ENCODE data around the gene NLGN3.
"Not testable (repeated sequence)": the region's sequence is repeated elsewhere in the genome, so short reads cannot be mapped to it uniquely, and the experiment has no call there.

Gene NLGN3

DNA sequence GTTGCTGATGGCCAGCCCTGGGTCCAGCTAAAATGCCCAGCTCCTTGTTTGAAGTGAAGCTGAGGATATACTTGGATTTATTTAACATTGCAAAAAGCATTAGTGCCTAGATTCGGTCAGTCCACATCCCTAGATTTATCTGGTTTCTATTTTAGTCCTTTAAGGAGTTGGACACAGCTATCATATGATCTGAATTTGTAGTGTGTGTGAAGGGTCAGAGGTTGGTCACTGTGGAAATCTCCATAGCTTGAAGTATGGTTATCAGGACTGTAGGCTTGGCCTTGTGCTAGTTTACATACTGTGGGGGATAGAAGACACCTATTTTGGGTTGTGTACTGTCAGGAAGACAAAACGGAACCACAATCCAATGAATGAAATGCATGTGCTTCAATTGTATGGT is 28.8 kb downstream of the NLGN3 start:
- DNase-seq = no peak

DNA sequence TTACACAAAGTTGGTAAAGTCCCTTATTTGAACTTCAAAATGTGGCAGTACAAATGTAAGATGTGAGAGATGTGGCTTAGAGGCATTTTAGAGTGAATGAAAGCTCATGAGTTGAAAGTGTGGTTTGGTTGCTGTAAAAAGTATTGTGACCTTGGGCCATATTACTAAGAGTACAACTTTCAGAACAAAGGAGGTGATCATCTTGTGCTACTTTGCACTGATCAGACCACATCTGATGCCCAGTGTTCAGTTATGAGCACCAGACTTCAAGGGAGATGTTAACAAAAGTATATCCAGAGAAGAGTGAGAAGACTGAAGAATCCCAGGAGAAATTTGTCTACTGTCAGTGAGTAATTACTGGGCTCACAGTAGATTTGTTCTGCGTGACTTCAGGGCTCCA is 30.2 kb downstream of the NLGN3 start:
- DNase-seq = no peak

DNA sequence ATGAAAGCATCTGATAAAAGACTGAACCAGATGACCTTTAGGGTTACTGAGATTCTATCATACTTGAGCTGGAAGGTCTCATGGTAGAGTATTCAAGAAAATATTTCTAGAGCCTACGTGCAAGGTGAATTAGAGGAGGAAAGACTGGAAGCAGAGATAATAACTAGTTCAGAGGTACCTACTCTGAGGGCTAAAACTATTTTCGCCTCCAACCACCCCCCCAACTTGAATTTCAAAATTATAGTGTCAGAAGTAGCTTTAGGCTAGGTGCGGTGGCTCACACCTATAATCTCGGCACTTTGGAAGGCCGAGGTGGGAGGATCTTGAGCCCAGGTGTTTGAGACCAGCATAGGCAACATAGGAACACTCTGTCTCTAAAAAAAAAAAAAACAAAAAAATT is 30.9 kb downstream of the NLGN3 start:
- no peak for DNase-seq

DNA sequence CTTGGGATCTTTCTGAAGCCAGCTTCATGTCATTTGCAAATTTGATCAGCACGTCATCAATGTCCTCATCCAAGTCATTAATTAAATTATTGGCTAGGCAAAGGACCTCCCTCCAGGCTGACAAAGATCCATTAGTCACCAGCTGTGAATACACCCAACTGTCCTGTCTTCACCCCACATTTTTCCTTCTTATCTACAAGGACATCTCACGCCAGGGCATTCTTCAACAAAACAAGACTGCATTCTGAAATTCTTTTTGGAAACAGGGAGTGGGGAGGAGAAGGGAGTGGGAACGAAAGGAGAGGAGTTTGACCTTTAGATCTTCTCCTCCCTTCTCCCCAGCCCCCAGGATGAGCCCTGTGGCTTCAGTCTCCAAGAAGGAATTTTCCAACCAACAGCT is 32.7 kb downstream of the NLGN3 start:
- no peak for DNase-seq

DNA sequence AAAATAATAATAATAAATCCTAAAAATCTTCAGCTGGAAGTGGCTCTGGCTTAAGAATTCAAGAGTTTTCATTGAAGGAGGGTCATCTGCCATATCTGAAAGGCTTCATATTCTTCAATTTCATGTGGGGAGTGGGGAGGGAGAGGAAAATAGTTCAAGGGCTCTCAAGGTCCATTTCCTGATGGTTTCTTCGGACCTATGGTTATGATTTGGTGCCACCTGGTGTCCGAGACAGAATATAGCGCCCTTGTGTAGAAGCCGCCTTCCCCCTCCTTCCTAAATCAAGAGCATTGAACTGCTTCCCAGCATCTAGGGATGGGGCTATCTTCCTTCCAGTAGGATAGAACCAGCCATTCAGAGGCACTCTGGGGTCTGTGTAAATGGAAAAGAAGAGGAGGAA is 34.3 kb downstream of the NLGN3 start:
- DNase-seq = peak; percentile 65

DNA sequence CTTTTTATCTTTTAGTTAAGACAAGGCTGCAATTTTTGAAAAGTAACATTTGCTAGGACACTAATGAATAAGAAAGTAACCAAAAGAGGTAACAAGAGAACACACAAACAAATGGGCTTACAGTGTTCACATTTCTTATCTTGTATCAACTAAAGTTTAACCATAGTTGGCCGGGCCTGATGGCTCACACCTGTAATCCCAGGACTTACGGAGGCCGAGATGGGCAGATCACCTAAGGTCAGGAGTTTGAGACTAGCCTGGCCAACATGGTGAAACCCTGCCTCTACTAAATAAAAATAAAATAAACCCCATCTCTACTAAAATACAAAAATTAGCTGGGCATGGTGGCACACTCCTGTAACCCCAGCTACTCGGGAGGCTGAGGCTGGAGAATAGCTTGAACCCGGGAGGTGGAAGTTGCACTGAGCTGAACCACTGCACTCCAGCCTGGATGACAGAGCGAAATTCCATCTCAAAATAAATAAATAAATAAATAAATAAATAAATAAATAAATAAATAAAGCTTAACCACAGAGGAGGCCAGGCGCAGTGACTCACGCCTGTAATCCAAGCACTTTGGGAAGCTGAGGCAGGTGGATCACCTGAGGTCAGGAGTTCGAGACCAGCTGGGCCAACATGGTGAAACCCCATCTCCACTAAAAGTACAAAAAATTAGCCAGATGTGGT is 36.1 kb downstream of the NLGN3 start:
- not testable (repeated sequence) for DNase-seq

GRCh38 chrX:71181558-71181909 is 36.9 kb downstream of the NLGN3 start:
- peak; percentile 67 for DNase-seq

- peak; percentile 89 for DNase-seq
Measured at GRCh38 chrX:71181910-71182799, 37.5 kb downstream of the NLGN3 start.

DNA sequence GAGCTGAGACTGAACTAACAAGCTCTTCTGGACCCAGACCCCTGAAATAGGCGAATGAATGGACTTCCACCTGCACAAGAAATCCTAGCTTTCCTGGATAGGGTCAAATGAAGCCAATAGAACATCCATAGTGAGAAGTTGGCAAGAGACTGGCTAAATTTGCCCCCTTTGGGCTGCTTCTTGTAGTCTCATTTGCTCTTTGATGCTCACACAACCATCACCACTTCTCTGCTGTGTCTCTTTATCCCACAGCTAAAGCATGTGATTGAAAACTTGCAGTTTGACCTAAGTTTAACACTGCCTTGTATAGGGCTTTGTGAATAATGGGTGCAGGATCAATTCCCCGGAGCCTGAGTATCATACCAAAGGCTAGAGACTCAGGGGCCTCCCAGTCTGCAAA is 38.2 kb downstream of the NLGN3 start:
- no peak for DNase-seq

DNA sequence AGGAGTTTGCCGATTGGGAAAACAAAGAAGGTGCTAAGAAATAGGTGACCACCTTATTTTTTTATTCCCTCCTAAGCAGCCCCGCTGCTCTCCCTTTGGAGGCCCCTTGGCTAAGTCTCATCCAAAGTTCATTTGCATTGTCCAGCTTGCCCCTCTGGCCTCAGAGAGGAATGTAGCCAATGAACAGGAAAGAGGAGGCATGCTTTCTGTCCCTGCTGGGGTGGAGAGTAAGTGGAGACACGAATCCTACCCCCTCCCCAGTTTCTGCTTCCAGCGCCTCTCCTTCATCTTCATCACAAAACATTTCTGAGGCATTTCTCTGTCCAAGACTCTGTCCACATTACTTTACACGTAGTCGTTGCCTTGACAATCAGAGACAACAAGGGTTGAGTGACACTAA is 38.7 kb downstream of the NLGN3 start:
- DNase-seq = no peak

GRCh38 chrX:71184092-71184491 is 39.5 kb downstream of the NLGN3 start:
- DNase-seq = no peak

DNA sequence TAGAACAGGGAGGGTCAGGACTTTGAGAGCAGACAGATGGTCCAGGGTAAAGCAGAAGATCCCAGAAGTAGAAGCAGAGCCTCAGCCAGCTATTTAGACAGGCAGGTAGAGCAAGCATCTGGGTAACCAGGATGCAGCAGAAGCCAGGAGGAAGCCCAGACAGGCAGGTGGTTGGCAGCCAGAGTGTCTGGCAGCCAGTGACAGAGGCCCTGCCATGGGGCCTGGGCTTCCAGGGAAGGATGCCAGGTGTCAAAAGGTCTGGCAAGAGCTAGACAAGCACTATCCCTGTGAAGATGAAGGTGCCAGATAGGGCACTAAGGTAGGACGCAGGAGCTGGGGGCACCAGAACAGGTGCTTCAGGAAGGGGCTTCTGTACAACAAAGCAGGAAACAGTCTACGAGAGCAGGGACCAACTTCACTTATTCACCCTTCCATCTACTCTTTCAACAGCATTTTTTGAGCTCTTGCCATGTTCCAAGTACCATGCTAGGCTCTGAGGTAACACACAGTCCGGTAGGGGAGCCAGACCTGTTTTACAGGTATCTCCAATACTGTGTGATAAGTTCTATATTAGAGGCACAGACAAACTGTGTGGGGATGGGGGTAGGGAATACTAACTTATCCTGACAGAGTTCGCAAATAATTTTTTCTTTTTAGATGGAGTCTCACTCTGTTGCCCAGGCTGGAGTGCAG is 40.3 kb downstream of the NLGN3 start:
- DNase-seq = no peak

- no peak for DNase-seq
Measured at GRCh38 chrX:71191248-71191647, 46.6 kb downstream of the NLGN3 start.

DNA sequence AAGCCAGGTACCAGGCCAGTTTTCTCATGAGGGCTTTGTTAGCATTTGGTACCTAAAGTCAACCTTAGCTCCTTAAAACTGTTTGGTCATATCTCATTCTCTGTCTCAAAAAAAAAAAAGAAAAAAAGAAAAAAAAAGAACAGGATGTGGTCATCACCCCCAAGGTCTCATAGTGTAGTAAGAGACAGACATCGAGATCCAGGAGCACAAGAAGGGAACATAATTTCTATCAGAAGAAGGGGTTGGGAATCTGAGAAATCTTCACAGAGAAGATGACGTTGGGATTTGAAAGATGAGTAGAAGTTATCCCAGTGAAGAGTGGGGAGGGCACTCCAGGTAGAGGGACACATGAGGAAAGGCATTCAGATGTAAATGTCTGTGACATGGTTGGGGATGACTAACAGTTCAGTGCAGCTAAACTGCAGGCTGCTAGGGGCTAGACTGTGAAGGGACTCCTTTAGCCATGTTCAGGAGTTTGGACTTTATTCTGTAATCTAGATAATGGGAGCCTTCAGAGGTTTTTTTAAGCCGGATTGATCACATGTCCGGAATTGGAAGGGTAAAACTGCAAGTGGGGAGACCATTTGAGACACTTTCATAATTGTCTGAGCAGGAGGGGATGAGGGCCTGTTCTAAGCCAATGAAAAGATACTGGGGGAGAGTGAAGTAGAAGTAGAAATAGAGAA is 51.5 kb downstream of the NLGN3 start:
- DNase-seq = peak; percentile 21

GRCh38 chrX:71198066-71198465 is 53.4 kb downstream of the NLGN3 start:
- DNase-seq = peak; percentile 22

GRCh38 chrX:71199252-71200008 is 54.8 kb downstream of the NLGN3 start:
- DNase-seq = no peak

DNA sequence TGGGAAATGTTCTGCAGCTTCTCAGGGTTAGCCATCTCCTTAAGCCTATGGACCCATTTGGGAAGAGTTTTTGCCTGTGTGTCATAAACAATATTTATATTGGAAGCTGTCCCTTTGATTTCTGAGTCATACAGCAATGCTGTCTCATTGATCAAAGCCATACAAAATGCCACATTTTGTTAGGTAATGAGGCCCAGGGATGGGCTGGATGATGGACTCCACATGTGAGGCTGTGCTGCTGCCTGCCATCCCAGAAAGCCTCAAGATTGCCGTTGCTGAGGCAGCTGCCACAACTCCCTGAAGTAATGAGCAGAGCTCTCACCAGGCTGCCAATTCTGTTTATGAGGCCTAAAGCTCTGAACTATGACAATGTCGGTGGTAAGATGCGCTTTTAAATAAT is 66.2 kb downstream of the NLGN3 start:
- DNase-seq = no peak

GRCh38 chrX:71212536-71212935 is 67.9 kb downstream of the NLGN3 start:
- no peak for DNase-seq

DNA sequence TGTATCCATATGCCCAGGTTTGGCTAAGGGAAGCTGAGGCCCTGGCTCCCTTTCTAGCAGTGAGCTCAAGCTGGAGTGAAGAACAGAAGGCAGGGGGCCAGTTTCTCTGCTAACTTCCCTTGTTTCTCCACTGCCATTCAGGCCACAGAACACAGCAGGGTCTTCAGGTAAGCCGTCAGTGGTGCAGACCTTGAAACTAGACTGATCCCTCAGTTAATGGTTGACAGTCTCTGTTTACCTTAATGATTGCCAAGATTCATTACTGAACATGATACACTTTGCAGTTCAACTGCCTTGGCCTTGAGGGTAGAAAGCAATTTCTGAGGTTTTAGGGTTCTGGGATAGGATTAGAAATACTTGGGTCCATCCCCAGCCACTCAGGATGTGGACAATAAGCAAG is 69.5 kb downstream of the NLGN3 start:
- DNase-seq = no peak

DNA sequence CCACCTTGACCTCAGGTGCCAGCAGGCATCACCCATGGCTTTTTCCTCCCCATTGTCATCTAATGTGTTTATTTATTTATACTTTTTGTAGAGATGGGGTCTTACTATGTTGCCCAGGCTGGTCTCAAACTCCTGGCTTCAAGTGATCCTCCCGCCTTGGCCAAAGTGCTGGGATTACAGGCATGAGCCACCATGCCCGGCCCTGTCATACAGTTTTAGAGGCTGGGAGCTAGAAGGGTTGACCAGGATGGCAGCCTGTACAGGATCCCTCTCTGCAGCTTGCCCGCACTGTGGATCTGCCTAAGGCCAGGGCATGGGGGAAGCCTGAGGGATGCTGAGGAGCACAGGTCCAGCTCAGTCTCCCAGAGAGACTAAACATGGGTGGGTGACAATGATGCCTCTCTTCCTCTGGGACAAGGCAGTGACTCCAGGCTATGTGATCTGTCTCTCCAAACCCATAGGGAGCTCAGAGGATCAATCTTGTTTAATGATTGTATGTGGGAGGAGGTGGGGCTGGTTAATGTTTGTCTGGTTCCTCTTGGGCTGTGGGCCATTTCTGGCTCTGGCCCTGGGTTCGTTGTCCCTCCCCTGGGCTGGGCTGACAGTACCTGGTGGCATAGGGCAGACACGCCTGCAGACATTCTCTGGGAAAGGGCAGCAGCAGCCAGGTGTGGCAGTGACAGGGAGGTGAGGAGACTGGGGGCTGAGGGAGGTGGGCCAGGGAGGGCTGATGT is 70.1 kb downstream of the NLGN3 start:
- DNase-seq = no peak

GRCh38 chrX:71215338-71215912 is 70.8 kb downstream of the NLGN3 start:
- no peak for DNase-seq

All from CD4-positive, alpha-beta T cell treated with Interleukin-12 subunit alpha and Interleukin-12 subunit beta, for 1 hour (primary cell).